Stimulated activated CD4-positive, alpha-beta T cell treated with anti-CD3 and anti-CD28 coated beads, Interleukin-4, amount 100 ng/mL, for 24 hours (primary cell): ENCODE data around the gene HMCN2.

Experiments used
- DNase-seq: peaks from one replicate; pipeline ENCODE4 v3.0.0-alpha.2; 2020

Gene HMCN2

DNA sequence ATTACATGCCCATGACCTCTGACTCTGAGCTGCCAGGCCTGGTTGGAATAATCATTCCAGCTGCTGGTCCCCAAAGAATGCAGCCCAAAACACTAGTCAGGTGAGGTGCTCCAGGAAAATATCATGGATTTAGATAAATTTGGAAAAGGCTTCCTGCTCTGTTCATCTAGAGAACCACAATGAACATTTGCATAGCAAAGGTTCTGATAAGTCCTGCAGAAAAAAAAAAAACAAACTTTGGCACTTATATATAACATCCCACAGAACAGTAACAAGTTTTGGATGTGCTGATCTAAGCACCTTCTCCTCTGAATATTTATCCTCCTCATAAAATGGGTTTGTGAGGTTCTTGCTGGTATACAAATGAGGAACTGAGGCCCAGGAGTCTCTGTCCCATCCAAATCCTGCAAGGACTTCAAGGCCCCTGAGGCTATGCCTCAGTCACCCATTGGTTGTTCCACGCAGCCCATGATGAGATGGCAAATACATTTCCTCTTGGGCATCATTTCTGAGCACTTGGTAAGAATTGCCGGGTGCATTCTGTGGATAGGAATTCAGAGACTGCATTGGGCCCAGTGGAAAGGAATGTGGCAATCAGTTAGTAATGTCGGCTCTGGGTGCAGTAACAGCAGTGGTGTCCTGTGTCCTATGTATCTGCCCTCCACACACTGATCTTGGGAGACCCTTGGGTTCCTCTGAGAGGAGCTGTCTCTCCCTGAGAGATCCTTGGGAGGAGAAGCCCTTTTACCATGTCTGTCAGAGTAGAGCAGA lies 105.8 kb downstream of the HMCN2 start:
- DNase-seq: no peak

- no peak for DNase-seq
Observed at GRCh38 chr9:130372057-130372456, 106.5 kb downstream of the HMCN2 start.

DNA sequence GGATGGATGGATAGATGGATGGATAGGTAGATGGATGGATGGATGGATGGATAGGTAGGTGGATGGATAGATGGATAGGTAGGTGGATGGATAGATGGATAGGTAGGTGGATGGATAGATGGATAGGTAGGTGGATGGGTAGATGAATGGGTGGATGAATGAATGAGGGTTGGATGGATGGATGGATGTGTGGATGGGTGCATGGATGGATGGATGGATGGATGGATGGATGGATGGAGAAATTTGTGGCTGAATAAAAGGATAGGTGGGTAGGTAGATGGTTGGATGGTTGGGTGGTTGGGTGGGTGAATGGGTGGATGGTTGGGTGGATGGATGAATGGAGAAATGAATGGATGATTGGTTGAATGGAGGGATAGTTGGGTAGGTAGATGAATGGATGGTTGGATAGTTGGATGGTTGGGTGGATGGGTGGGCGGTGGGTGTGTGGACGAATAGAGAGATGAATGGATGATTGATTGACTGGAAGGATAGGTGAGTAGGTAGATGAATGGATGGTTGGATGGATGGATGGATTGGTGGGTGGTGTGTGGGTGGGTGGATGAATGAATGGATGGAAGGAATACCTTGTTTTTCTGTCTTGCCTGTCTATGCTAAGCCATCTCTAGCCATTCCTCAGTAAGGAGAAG lies 108.2 kb downstream of the HMCN2 start:
- no peak for DNase-seq

- no peak for DNase-seq
Observed at GRCh38 chr9:130377612-130378011, 112.1 kb downstream of the HMCN2 start.

DNA sequence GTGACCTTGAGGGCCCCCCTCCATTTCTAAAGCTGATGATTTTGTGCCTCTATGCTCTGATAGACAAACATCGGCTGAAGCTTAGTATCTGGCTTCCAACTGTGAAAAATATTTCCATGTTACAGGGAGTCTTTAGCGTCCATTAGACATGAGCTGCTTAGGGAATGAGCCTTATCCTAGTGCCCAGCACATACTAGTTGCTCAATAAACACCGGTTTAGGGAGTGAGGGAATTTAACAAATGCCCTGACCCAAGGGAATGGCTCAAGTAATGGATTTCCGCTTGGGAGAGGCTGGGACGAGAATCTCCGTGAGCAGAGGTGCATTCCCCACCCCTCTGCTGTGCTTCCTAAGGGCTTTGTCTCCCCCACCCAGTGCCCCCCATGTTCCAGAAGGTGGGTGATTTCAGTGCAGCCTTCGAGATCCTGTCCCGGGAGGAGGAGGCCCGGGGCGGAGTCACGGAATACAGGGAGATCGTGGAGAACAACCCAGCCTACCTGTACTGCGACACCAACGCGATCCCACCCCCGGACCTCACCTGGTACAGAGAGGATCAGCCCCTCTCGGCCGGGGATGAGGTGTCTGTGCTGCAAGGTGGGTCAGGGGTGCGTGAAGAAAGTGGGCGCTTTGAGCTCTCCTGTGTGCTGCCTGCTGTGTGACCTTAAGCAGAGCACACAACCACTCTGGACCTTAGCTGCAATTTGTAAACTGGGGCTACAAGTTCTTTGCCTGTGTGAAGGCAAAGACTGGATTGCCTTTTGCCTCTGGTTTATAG lies 113.5 kb downstream of the HMCN2 start:
- DNase-seq: no peak

GRCh38 chr9:130379649-130379970 lies 114.0 kb downstream of the HMCN2 start:
- no peak for DNase-seq

GRCh38 chr9:130380920-130381469 lies 115.4 kb downstream of the HMCN2 start:
- no peak for DNase-seq

DNA sequence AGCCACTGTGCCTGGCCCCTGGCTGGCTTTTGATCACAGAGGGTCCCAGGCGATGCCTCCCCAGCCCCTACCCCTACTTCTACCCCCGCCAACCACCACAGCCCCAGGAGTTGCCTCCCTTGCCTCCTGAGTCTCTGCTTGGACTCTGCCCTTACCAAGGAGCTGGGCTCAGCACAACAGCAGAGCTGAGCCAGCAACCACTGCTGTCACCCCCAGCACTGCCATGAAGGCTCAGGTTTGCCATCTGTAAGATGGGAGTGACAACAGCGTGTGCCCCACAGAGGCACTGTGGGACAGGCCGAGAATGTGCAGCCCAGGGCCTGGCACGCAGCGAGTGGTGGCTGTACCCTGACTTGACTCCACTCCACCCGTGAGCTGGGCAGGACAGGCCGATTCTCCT lies 116.1 kb downstream of the HMCN2 start:
- DNase-seq: no peak

DNA sequence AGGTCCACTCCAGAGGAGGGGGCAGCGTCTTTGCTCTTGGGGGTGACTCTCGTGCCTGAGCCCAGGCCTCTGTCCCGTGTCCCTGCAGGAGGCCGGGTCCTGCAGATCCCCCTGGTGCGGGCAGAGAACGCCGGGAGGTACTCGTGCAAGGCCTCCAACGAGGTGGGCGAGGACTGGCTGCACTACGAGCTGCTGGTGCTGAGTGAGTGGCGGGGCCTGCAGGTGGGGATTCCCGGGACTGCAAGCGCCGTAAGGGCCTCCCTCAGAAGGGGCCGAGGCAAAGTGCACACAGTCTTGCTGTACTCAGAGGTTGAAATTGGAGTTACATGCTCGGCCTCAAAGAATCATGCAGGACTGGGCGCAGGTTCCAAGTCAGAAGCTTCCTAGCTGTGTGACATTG lies 116.5 kb downstream of the HMCN2 start:
- DNase-seq: no peak

DNA sequence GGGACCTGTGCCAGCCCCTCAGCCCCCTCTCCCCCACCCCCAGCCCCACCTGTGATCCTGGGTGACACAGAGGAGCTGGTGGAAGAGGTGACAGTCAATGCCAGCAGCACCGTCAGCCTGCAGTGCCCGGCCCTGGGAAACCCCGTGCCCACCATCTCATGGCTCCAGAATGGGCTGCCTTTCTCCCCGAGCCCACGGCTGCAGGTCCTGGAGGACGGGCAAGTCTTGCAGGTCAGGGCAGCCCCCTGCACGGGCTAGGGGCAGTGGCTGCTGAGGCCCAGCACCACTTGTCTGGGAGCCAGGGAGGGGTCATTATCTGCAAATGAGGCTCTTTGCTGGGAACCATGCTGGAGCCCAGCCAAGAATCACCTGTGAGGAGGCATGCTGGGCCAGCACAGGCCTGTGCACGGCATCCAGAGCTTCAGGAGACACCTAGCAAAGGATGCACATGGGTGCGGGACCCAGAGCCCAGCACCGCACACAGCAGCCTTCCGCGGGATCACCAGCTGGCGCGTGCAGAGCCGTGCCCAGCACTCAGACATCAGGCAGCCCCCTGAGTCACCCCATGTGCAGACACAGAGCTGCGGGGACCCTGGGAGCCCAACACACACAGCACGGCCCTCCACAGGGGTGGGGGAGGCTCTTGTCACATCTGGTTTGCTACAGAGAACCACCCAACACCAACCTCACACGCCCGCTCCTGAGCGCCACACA lies 117.2 kb downstream of the HMCN2 start:
- DNase-seq: no peak

- DNase-seq: no peak
Observed at GRCh38 chr9:130383350-130383715, 117.8 kb downstream of the HMCN2 start.

DNA sequence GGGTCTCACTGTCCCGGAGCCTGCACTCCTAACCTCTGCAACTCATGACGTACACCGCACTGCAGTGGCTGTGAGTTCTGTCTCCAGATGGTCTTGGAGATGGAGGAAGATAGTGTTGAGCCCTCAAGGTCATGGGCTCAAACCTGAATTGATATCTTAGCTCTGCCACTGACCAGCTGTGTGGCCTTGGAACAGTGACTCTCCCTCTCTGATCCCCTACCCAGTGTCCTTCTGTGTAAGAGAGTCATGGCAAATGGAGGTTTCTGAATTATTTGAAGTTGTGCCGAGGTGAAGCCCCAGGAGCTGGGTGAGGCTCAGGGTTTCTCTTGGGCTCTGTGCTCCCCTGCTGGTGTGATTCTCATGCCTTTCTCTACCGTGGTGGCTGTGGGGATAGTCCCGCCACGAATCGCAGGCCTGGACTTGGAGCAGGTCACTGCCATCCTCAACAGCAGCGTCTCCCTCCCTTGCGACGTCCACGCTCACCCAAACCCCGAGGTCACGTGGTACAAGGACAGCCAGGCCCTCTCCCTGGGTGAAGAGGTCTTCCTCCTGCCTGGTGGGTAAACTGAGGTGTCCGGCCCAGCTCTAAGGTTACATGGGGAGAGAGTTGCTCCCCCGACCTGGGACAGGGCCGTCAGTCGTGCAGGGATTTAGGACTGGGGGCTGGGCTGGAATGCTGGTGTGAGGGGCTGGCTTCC lies 118.6 kb downstream of the HMCN2 start:
- no peak for DNase-seq

- DNase-seq: no peak
Observed at GRCh38 chr9:130385257-130385656, 119.7 kb downstream of the HMCN2 start.

- DNase-seq: no peak
Observed at GRCh38 chr9:130387398-130387797, 121.8 kb downstream of the HMCN2 start.

GRCh38 chr9:130387905-130388304 lies 122.3 kb downstream of the HMCN2 start:
- no peak for DNase-seq

GRCh38 chr9:130390390-130390789 lies 124.8 kb downstream of the HMCN2 start:
- no peak for DNase-seq

DNA sequence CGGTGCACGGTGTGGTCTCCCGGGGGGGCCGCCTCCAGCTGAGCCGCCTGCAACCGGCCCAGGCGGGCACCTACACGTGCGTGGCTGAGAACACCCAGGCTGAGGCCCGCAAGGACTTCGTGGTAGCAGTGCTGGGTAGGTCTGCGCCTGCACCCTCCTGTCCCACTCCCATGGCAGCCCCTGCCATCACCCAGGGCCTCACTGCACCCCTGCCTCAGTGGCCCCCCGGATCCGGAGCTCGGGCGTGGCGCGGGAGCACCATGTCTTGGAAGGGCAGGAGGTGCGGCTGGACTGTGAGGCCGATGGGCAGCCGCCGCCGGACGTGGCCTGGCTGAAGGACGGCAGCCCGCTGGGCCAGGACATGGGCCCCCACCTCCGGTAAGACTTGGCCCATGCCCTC lies 125.4 kb downstream of the HMCN2 start:
- no peak for DNase-seq

GRCh38 chr9:130391866-130392265 lies 126.3 kb downstream of the HMCN2 start:
- no peak for DNase-seq

DNA sequence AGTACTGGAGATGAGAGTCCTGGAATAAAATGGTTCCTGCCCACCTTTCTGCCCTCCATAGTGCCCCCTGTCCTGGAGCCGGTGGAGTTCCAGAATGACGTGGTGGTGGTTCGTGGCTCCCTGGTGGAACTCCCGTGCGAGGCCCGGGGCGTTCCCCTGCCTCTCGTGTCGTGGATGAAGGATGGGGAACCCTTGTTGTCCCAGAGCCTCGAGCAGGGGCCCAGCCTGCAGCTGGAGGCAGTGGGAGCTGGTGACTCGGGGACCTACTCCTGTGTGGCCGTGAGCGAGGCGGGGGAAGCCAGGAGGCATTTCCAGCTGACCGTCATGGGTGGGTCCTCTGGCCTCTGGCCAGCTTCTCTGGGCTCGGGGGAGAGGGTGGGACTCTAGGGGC lies 128.1 kb downstream of the HMCN2 start:
- no peak for DNase-seq

DNA sequence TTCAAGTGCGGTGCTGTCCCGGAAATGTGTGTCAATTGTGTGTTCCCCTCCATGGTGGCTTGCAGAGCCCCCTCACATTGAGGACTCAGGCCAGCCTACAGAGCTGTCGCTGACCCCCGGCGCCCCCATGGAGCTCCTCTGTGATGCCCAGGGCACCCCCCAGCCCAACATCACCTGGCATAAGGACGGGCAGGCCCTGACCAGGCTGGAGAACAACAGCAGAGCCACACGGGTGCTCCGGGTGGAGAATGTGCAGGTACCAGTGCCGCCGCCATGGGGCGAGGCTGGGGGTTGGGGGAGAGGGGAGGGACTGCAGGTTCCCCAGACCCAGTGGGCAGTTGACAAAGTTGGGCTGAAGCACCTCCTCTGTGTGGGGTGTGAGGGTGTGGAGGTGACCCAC lies 128.8 kb downstream of the HMCN2 start:
- DNase-seq: no peak

- no peak for DNase-seq
Observed at GRCh38 chr9:130394814-130395470, 129.4 kb downstream of the HMCN2 start.

- DNase-seq: no peak
Observed at GRCh38 chr9:130395810-130396435, 130.4 kb downstream of the HMCN2 start.
